NK-92 (cell line): ENCODE data around the gene USO1.
"Not testable (repeated sequence)": the region's sequence is repeated elsewhere in the genome, so short reads cannot be mapped to it uniquely, and the experiment has no call there.

Experiments used
- DNase-seq: peaks from one replicate; lab custom pipeline; 2025; ENCODE audit not compliant: unreplicated experiment; lab: John Stamatoyannopoulos, UW

Gene USO1

DNA sequence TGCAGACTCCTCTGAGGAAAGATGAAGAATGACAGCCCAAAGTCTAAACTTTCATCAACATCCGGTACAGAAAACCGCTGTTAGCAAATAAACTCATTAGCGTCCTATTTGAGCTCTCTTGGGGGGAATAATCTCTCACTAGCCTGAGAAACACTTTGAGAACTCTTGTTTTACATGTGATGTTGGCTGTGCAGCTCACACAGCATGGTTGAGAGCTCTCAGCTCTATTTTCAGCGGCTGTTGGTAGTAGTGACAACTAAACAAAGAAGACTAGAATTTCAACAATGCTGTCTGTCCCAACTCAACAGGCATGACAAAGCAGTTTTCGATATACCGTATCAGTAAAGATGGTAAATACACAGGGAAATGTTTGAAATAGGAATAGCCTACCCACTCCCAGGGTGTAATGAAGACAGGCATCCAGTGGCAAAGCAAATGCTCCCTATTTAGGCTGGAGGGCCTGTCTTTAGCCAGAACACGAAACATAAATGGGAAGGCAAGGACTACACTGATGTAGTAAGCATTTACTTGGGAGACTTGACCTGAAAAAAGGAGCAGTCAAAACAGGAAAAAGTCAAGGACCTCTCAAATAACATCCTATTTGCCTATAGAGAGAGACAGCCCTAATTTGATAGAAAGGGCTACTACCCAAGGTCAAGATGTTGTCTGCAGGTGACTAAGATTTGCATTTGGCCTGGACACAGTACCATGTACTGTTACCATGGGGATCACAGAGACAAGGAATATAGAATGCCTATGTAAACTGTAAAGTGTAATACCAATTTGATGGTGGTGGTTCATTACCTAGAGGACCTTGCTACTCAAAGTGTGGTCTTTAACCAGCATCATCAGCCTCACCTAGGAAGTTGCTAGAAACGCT, 117.5 kb downstream of the USO1 start:
- DNase-seq: no peak

DNA sequence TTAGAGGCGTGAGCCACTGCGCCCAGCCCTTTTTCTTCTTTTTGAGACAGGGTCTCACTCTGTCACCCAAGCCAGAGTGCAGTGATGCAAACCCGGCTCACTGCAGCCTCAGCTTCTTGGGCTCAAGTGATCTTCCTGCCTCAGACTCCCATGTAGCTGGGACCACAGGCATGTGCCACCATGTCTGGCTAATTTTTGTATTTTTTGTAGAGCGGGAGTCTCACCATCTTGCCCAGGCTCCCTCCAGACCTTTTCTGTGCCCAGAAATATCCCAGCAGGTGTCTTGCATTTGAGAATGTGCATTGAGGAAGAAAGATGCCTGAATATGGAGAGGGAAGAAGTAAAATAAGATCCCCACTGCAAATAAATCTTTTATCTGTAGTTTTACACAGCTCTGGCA, 119.2 kb downstream of the USO1 start:
- DNase-seq: no peak

DNA sequence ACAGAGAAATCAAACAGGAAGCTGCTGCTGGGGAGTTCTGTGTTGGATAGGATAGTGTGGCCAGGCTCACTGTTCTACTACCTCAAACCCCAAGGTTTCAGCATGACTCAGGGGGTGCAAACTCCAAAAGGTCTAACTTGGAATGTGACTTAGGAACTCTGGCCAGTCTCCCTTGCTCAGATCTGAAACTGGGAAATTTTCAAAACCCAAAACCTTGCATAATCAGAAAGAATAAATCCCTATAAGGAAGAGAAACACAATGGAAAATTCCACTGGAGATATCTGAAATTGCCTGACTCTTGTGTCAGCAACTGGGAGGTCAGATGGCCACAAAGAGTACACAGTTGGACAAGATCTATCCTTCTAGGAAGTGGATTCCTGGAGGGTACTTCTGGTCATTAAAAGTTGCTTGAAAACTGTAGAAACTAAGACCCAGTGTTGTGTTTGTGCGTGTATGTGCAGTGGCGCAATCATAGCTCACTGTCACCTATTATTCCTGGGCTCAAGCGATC, 119.8 kb downstream of the USO1 start:
- no peak for DNase-seq

DNA sequence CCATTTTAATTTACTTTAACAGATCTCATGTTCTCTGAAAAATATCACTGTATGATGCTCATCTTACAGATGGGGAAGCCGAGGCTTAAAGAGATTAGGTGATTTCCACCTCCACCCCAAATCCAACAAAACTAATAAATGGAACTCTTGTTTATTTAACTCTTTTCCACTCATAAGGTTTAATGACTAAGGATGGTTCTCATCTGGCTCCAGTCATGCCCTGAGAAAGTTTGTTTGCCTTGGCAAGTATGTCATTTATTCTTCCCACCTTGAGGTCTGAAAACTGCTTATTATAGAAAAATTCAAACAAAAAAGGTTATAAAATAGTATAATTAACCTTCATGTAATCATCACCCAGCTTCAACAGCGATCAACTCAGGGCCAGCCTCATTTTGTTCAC, 121.6 kb downstream of the USO1 start:
- DNase-seq: no peak

DNA sequence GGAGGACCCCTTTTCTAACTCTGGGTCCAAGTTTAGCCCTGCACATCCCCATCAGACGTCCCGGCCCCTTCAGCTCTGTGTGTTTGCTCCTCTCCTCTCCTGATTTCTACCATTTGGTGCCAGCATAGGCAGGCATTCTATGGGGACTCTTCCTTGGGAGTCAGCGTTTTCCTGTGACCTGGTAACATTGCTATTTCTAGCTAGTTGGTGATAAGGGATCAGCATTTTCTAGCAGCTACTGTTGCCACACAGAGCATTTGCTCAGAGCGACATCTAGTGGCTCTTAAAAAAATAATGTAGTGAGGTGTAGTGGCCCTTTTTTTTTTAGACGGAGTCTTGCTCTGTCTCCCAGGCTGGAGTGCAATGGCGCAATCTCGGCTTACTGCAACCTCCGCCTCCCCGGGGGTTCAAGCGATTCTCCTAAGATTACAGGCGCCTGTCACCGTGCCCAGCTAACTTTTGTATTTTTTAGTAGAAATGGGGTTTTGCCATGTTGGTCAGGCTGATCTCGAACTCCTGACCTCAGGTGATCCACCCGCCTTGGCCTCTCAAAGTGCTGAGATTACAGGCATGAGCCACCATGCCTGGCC, 123.9 kb downstream of the USO1 start:
- not testable (repeated sequence) for DNase-seq

DNA sequence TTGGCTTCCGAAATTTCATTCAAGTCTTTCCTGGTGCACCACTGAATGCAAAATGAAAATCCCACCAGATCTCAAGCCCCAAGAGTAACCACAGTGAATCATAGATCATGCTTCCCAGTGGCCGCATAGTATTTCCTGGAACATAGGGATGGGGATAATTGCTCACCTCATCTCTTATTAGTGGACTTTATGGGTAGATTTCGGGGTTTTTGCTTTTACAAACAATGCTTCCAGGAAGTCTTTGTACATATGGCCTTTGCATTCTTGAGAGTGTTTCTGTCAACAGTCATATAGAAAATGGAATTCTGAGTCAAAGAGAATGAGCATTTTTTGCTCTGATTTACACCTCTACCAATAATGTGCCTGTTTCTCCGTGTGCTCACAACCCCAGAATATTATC, 124.5 kb downstream of the USO1 start:
- DNase-seq: no peak

DNA sequence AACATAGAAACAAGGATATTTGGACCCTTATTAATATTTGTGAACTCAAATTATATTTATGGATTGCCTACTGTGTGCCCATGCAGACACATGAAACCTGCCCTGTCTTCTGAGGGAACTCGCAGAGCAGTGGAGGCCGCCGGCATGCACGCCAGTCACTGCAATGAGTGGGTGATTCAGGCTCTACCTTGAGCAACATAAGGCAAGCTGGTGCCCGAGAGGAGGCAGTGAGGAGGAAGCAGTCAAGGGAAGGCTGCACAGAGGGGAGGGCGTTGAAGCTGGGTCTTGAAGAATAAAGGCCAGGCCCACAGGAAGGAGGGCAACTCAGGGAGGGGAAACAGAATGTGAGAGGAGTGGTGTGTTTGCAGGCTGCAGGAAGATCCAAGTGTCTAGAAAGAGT, 125.1 kb downstream of the USO1 start:
- no peak for DNase-seq

DNA sequence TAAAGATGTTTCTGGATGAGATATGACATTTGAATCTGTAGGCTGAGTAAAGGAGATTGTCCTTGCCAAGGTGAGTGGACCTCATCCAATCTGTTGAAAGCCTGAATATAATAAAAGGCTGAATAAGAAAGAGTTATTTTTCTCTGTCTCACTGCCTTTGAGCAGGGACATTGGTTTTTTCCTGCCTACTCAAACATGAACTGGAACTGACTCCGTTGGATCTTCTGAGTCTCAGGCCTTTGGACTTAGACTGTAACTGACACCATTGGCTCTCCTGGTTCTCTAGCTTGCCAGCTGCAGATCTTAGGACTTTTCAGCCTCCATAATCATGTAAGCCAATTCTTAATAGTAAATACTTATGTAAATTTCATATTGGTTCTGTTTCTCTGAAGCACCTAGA, 134.3 kb downstream of the USO1 start:
- DNase-seq: no peak

DNA sequence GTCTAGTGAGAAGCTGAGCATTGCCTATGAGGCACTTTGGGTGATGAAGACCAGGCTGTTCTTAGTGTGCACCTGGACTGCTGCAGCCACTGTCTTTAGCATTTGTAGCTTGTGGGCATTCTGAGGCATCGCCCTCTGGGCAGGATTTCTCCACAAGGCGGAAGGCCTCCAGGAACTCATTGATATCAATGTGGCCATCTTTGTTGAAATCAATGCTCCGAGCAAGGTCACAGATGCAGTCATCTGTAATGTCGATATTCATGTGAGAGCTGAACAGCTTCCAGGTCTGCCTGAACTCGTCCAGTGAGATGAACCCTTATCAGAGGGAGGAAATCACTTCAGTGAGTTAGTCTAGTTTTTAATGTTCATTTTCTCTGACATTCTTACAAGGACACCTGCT, 136.2 kb downstream of the USO1 start:
- DNase-seq: no peak
